Nephron progenitor cell (in vitro differentiated cells): Measurements from ENCODE around the gene NCAM1.

Experiments
- DNase-seq: peaks from one replicate; pipeline ENCODE4 v3.0.0; 2021
- H3K27ac Mint-ChIP-seq: 2 replicates; pipeline ENCODE4 v1.8.0; 2021; ENCODE audit warnings: mild to moderate bottlenecking, moderate library complexity, mixed read lengths
- H3K27me3 Mint-ChIP-seq: 2 replicates; pipeline ENCODE4 v1.8.0; 2021; ENCODE audit warnings: mild to moderate bottlenecking, low read depth, mixed read lengths; ENCODE audit not compliant: poor library complexity
- H3K36me3 Mint-ChIP-seq: 2 replicates; pipeline ENCODE4 v1.8.0; 2021; ENCODE audit warnings: low read depth, mixed read lengths
- H3K4me1 Mint-ChIP-seq: 2 replicates; pipeline ENCODE4 v1.8.0; 2021; ENCODE audit warnings: mixed read lengths
- H3K4me3 Mint-ChIP-seq: 2 replicates; pipeline ENCODE4 v1.8.0; 2021; ENCODE audit warnings: mild to moderate bottlenecking, moderate library complexity, mixed read lengths
- H3K9me3 Mint-ChIP-seq: 2 replicates; pipeline ENCODE4 v1.8.0; 2021; ENCODE audit warnings: mild to moderate bottlenecking, moderate library complexity, mixed read lengths
- CTCF ChIP-seq: fragments of 200-600 bp; sonication (generic); IDR thresholded peaks from 2 replicates; pipeline ENCODE4 v1.5.0; 2021; ENCODE audit warnings: antibody characterized with exemption

NCAM1 gene

DNA sequence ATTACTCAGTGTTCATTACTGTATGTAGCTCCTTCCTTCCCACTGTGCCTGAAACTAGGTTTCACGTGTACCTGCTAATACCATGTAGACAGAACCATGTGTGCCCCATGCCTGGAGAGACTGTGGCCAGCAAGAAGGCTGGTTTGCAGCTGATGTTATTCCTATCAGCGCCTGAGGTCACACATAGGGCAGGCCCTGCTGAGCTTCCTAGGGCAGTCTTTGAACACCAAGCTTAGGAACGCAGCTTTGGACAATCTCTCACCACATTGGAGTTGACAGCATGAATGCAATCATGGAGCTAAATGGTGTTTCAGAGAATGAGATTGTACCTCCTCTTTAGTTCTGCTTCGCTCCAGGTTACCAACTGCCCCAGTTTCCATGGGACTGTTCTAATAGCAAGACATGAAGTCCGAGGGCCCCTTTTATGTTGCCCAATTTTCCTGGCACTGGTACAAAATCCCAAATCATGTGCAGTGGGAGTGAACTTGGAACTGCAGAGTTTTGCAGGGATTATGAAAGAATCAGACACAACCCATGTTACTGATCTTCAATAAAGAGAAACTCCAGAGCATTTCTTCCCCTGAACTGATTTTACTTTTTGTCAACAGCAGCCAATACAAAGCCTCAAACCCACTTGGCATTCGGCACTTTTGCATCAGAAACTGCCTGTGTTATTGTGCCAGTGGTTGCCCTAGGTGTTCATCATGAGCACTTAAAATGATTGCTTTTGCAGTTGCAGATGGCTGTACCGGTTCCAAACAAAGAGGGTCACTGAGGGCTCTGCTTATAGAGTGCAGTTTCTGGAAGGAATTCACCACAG is 199.0 kb downstream of the NCAM1 start:
- peak overlapping the region; percentile 92 for H3K27ac Mint-ChIP-seq
- no peak overlapping the region for H3K4me3 Mint-ChIP-seq
- H3K36me3 Mint-ChIP-seq = peaks cover 5% of the 10 kb centered on the region
- no peaks in the 10 kb centered on the region for H3K9me3 Mint-ChIP-seq
- DNase-seq = no peak
- peaks cover 60% of the 10 kb centered on the region for H3K4me1 Mint-ChIP-seq
- no peak for TF ChIP-seq CTCF
- H3K27me3 Mint-ChIP-seq = peaks cover 9% of the 10 kb centered on the region

DNA sequence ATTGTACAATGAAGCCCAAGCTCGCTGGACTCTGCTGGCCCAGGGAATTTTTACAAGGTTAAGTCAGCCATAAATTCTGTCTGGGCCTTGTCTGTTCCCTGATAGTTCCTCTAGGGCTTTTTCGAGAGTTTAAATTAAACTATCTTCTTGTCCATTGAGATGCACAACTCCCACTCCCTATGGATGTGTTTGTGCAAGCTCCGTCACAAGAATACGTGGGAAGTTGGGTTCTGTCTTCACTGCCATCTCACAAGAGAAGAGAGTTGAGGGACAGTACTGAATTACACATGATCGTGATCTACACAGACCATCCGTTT is 199.5 kb downstream of the NCAM1 start:
- H3K9me3 Mint-ChIP-seq = no peaks in the 10 kb centered on the region
- peak overlapping the region; percentile 76 for H3K27ac Mint-ChIP-seq
- H3K27me3 Mint-ChIP-seq = peaks cover 9% of the 10 kb centered on the region
- peaks cover 5% of the 10 kb centered on the region for H3K36me3 Mint-ChIP-seq
- peak overlapping the region; percentile 37 for H3K4me3 Mint-ChIP-seq
- TF ChIP-seq CTCF = no peak
- no peak for DNase-seq
- H3K4me1 Mint-ChIP-seq = peaks cover 63% of the 10 kb centered on the region

- Mint-ChIP-seq H3K27ac (peak overlapping the region; percentile 91), H3K27me3 (peaks cover 9% of the 10 kb centered on the region), H3K36me3 (peaks cover 15% of the 10 kb centered on the region), H3K4me1 (peaks cover 74% of the 10 kb centered on the region), H3K9me3 (no peaks in the 10 kb centered on the region), H3K4me3 (no peak overlapping the region)
- TF ChIP-seq CTCF = no peak
- no peak for DNase-seq
Measured at GRCh38 chr11:113161711-113162591, 200.7 kb downstream of the NCAM1 start.

DNA sequence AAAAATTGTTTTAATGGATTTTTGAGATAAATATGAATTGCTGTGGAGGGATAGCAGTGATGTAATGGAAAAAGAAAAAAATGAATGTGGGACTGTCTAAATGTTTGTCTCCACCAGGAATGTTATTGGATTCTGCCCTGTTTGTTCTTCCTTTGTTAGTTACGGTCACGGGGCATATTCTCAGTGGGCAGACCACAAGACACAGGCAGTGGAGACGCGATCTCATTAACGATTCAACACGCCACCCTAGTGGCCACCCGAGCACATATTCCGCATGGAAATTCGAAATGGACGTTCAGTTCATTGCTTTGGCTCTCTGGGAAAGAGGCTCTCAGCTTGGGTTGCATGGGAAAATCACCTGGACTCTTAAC is 201.4 kb downstream of the NCAM1 start:
- no peaks in the 10 kb centered on the region for H3K9me3 Mint-ChIP-seq
- peak overlapping the region; percentile 64 for H3K4me3 Mint-ChIP-seq
- peaks cover 9% of the 10 kb centered on the region for H3K27me3 Mint-ChIP-seq
- no peak for TF ChIP-seq CTCF
- peaks cover 18% of the 10 kb centered on the region for H3K36me3 Mint-ChIP-seq
- DNase-seq = no peak
- H3K27ac Mint-ChIP-seq = peak overlapping the region; percentile 76
- H3K4me1 Mint-ChIP-seq = peaks cover 78% of the 10 kb centered on the region

DNA sequence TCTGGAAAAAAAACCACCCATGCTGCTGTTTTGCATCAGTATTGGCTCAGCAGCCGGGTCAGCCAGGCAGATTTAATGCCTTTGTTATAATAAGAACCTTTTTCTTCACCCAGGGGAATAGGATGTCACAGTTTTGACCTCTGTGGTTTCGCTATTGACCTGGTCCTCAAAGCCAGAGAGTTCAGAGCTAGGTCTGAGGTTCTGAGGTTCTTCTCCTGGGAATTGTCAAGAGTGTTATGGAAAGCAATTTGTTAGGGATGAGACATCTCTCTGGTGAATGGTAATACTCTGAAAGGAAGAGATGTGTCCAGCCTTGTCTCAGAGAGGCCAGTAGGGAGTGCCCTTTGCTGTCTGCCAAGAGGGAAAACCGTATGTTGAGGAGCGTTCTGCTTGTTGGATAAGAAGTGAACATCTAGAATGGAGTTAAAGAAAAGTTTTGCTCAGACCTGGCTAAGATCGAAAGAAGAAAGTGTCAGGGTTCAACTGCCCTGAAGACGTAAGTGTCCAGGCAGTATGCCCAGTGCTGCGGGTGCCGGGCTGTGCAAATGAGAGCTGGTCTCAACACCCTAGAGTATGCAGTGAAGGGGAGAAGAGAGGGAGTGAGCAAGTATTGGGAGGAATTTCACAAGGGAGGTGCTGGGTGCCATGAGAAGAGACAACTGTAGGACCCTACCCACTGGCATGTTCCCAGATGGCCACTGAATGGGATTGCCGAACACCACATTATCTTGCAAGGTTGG is 202.2 kb downstream of the NCAM1 start:
- Mint-ChIP-seq H3K27me3 (peaks cover 7% of the 10 kb centered on the region), H3K27ac (no peak overlapping the region), H3K9me3 (no peaks in the 10 kb centered on the region), H3K36me3 (peaks cover 18% of the 10 kb centered on the region), H3K4me1 (peaks cover 84% of the 10 kb centered on the region), H3K4me3 (peak overlapping the region; percentile 13)
- no peak for DNase-seq
- no peak for TF ChIP-seq CTCF
